ENCODE measurements around the gene LRP2.

Gene LRP2

DNA sequence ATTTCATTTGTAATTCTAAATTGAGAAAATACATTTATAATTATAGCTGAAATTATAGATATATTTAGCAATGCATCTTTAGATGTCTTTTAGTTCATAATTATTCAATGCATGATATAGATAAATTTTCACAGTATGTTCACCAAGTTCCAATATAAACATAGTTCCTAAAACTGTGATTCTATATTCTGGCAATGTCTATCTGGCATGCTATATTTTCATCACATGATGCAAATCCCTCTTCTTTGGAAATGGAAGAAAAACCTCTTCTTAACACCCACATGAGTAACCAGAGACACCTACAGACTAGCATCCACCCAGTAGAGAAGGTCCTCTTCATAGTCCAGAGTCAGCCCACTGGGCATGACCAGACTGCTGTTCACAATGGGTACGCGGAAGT lies 157.2 kb downstream of the LRP2 start:
- no peaks in the 10 kb centered on the region for H3K79me2 ChIP-seq (ENCODE audit: insufficient read depth, low read length)
- no peaks in the 10 kb centered on the region for H3K36me3 ChIP-seq (ENCODE audit: insufficient read depth, low read length)
- DNase-seq (no peak), ATAC-seq (ENCODE audit: insufficient read depth, low read depth) (no peak)
- H3K9ac ChIP-seq (ENCODE audit: low read depth, low read length), result no peak overlapping the region
- H3K27me3 ChIP-seq (ENCODE audit: insufficient read depth, low read length, poor library complexity), result peaks cover 5% of the 10 kb centered on the region
- no peak overlapping the region for H3K4me3 ChIP-seq (ENCODE audit: low read depth in 1 of 2, low read length in 2 of 2)
- no peak overlapping the region for H3K4me2 ChIP-seq (ENCODE audit: insufficient read depth, low read length)
- H3K27ac ChIP-seq (ENCODE audit: low read length), result no peak overlapping the region
- no peak overlapping the region for H2AFZ ChIP-seq (ENCODE audit: low read depth, low read length)
- H3K4me1 ChIP-seq (ENCODE audit: insufficient read depth, low read length), result no peaks in the 10 kb centered on the region
- no peaks in the 10 kb centered on the region for H3K9me3 ChIP-seq (ENCODE audit: insufficient read depth, low read length, severe bottlenecking)
- TF ChIP-seq EZH2 (IDR thresholded peaks at IDR 0.05; ENCODE audit: borderline replicate concordance, low read depth, low read length, severe bottlenecking), result no peak
- TF ChIP-seq, protein P1, sequence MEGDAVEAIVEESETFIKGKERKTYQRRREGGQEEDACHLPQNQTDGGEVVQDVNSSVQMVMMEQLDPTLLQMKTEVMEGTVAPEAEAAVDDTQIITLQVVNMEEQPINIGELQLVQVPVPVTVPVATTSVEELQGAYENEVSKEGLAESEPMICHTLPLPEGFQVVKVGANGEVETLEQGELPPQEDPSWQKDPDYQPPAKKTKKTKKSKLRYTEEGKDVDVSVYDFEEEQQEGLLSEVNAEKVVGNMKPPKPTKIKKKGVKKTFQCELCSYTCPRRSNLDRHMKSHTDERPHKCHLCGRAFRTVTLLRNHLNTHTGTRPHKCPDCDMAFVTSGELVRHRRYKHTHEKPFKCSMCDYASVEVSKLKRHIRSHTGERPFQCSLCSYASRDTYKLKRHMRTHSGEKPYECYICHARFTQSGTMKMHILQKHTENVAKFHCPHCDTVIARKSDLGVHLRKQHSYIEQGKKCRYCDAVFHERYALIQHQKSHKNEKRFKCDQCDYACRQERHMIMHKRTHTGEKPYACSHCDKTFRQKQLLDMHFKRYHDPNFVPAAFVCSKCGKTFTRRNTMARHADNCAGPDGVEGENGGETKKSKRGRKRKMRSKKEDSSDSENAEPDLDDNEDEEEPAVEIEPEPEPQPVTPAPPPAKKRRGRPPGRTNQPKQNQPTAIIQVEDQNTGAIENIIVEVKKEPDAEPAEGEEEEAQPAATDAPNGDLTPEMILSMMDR (IDR thresholded peaks at IDR 0.05; ENCODE audit: borderline replicate concordance, extremely low read depth, low read length, poor library complexity, severe bottlenecking), result no peak
- H4K20me1 ChIP-seq (ENCODE audit: insufficient read depth, low read length), result no peaks in the 10 kb centered on the region

DNA sequence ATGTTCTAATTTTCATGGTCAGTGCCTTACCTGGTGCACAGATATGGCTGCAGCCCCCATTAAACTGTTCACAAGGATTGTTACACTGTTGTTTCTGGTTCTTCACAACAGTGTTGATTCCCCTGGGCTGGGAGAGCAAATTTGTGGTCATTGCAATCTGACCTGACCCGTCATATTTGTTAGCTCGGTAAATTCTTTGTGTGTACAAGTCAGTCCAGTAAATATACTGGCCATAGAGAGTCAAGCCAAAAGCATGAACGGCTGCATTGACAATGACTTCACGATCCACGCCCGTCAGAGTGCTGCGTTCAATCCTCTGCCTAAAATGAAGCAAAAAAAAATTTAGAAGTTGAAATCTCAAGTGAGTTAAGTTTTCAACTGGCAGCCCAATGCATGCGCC lies 158.4 kb downstream of the LRP2 start:
- Histone ChIP-seq H3K4me3 (ENCODE audit: low read depth in 1 of 2, low read length in 2 of 2) (no peak overlapping the region), H3K36me3 (ENCODE audit: insufficient read depth, low read length) (no peaks in the 10 kb centered on the region), H3K4me1 (ENCODE audit: insufficient read depth, low read length) (no peaks in the 10 kb centered on the region), H3K9ac (ENCODE audit: low read depth, low read length) (no peak overlapping the region), H3K4me2 (ENCODE audit: insufficient read depth, low read length) (no peak overlapping the region), H3K9me3 (ENCODE audit: insufficient read depth, low read length, severe bottlenecking) (no peaks in the 10 kb centered on the region), H2AFZ (ENCODE audit: low read depth, low read length) (no peak overlapping the region), H3K27me3 (ENCODE audit: insufficient read depth, low read length, poor library complexity) (peaks cover 5% of the 10 kb centered on the region), H3K27ac (ENCODE audit: low read length) (no peak overlapping the region), H4K20me1 (ENCODE audit: insufficient read depth, low read length) (no peaks in the 10 kb centered on the region), H3K79me2 (ENCODE audit: insufficient read depth, low read length) (no peaks in the 10 kb centered on the region)
- TF ChIP-seq EZH2 (IDR thresholded peaks at IDR 0.05; ENCODE audit: borderline replicate concordance, low read depth, low read length, severe bottlenecking), result no peak
- ATAC-seq (ENCODE audit: insufficient read depth, low read depth) (no peak), DNase-seq (no peak)

DNA sequence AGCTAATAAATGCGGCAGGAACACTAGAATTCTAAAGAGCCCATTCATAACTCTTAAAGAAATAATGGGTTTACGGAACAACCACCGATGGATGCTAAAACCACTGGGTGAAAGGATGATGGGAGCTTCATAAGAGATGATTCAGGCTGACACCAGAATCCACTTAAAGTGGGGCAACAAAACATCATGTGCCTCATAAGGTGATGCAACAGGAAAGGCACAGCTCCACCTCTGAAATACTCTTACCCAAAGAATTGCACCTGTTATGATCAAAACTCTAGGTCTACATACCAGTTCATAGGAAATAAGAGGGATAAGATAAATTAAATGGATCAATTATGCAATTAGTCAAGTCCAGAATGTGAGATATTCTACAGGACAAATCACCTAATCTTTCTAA lies 161.6 kb downstream of the LRP2 start:
- DNase-seq (no peak), ATAC-seq (ENCODE audit: insufficient read depth, low read depth) (no peak)
- Histone ChIP-seq H3K4me3 (ENCODE audit: low read depth in 1 of 2, low read length in 2 of 2) (no peak overlapping the region), H3K27ac (ENCODE audit: low read length) (no peak overlapping the region), H3K79me2 (ENCODE audit: insufficient read depth, low read length) (no peaks in the 10 kb centered on the region), H3K4me2 (ENCODE audit: insufficient read depth, low read length) (no peak overlapping the region), H3K27me3 (ENCODE audit: insufficient read depth, low read length, poor library complexity) (peaks cover 5% of the 10 kb centered on the region), H3K9me3 (ENCODE audit: insufficient read depth, low read length, severe bottlenecking) (no peaks in the 10 kb centered on the region), H4K20me1 (ENCODE audit: insufficient read depth, low read length) (no peaks in the 10 kb centered on the region), H3K9ac (ENCODE audit: low read depth, low read length) (no peak overlapping the region), H3K36me3 (ENCODE audit: insufficient read depth, low read length) (no peaks in the 10 kb centered on the region), H2AFZ (ENCODE audit: low read depth, low read length) (no peak overlapping the region), H3K4me1 (ENCODE audit: insufficient read depth, low read length) (no peaks in the 10 kb centered on the region)
- TF ChIP-seq, protein P1 (IDR thresholded peaks at IDR 0.05; ENCODE audit: borderline replicate concordance, extremely low read depth, low read length, poor library complexity, severe bottlenecking), result no peak
- TF ChIP-seq EZH2 (IDR thresholded peaks at IDR 0.05; ENCODE audit: borderline replicate concordance, low read depth, low read length, severe bottlenecking), result no peak

DNA sequence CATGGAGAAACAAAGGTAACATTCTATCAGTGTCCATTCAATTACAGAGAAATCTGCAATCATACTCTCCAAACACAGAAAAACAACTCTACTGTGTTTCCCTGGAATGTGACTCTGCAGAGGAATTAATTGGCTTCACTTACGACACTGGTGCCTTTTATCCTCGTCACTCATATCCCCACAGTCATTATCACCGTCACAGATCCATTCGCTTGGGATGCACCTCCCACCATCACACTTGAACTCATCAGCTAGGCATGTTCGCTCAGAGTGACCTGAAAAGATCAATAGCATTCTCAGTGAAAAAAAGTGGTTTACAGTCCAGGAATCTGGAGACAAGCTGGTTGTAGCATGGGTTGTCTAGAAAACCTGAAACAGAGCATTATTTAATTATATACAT lies 168.7 kb downstream of the LRP2 start:
- no peak overlapping the region for H3K27ac ChIP-seq (ENCODE audit: low read length)
- no peak overlapping the region for H3K4me3 ChIP-seq (ENCODE audit: low read depth in 1 of 2, low read length in 2 of 2)
- TF ChIP-seq EZH2 (IDR thresholded peaks at IDR 0.05; ENCODE audit: borderline replicate concordance, low read depth, low read length, severe bottlenecking), result no peak
- TF ChIP-seq, protein P1 (IDR thresholded peaks at IDR 0.05; ENCODE audit: borderline replicate concordance, extremely low read depth, low read length, poor library complexity, severe bottlenecking), result no peak
- DNase-seq (no peak), ATAC-seq (ENCODE audit: insufficient read depth, low read depth) (no peak)
- no peaks in the 10 kb centered on the region for H4K20me1 ChIP-seq (ENCODE audit: insufficient read depth, low read length)
- no peaks in the 10 kb centered on the region for H3K4me1 ChIP-seq (ENCODE audit: insufficient read depth, low read length)
- H3K4me2 ChIP-seq (ENCODE audit: insufficient read depth, low read length), result no peak overlapping the region
- H2AFZ ChIP-seq (ENCODE audit: low read depth, low read length), result no peak overlapping the region
- no peaks in the 10 kb centered on the region for H3K27me3 ChIP-seq (ENCODE audit: insufficient read depth, low read length, poor library complexity)
- no peak overlapping the region for H3K9ac ChIP-seq (ENCODE audit: low read depth, low read length)
- H3K36me3 ChIP-seq (ENCODE audit: insufficient read depth, low read length), result no peaks in the 10 kb centered on the region
- H3K79me2 ChIP-seq (ENCODE audit: insufficient read depth, low read length), result no peaks in the 10 kb centered on the region
- no peaks in the 10 kb centered on the region for H3K9me3 ChIP-seq (ENCODE audit: insufficient read depth, low read length, severe bottlenecking)

Data from DND-41 (cell line).